Ovary (tissue), 9 donors: ENCODE data around the gene OR6A2. TPM values are rescaled to one million over a fixed set of nuclear protein-coding genes. Genes with fewer than 3 reads are reported as not detected.

Source experiments
- DNase-seq, 5 donors: peaks; one replicate each; pipeline ENCODE4 v3.0.0-alpha.2; 2019 to 2020
- H3K27ac ChIP-seq, 2 donors: fragments of 200-600 bp; one replicate each; pipeline versions ENCODE4 v1.5.1 to v1.8.0; 2019 to 2022
- H3K27me3 ChIP-seq: fragments of 200-600 bp; one replicate; pipeline ENCODE4 v1.8.0; 2022
- H3K36me3 ChIP-seq: fragments of 200-600 bp; sonication (generic); one replicate; pipeline ENCODE4 v1.5.1; 2019
- H3K4me1 ChIP-seq: one replicate; pipeline ENCODE4 v1.8.1; 2013; ENCODE audit warnings: mild to moderate bottlenecking, moderate library complexity; ENCODE audit not compliant: insufficient read depth
- H3K4me3 ChIP-seq: fragments of 200-600 bp; sonication (generic); one replicate; pipeline ENCODE4 v1.5.1; 2017
- H3K9me3 ChIP-seq, 2 donors: fragments of 200-600 bp in 1 of 2; sonication (generic) in 1 of 2; one replicate each; pipeline versions ENCODE4 v1.5.1 to v1.8.1; 2013 to 2019; ENCODE audit warnings: mild to moderate bottlenecking in 1 of 2, moderate library complexity in 1 of 2
- CTCF ChIP-seq, 3 donors: fragments of 450-650 bp in 2 of 3; fragments of 200-600 bp in 1 of 3; IDR thresholded peaks; one replicate each; pipeline versions ENCODE4 v1.5.1 to v1.8.0; 2016 to 2022; ENCODE audit warnings: antibody characterized with exemption in 3 of 3, mild to moderate bottlenecking in 1 of 3
- EP300 ChIP-seq: sonication (generic); formaldehyde crosslinking; IDR thresholded peaks from one replicate; pipeline ENCODE4 v1.6.1; 2017; ENCODE audit warnings: antibody characterized with exemption
- POLR2A ChIP-seq: fragments of 450-650 bp; IDR thresholded peaks from one replicate; pipeline ENCODE4 v1.6.1; 2017; ENCODE audit warnings: antibody characterized with exemption, mild to moderate bottlenecking, moderate library complexity
- WGBS, 3 donors: extraction: QIAGEN DNeasy Blood & Tissue Kit in 1 of 3; methylation state at CpG; one replicate each; pipeline versions ENCODE4 v1.1.5 to v1.1.7; 2013 to 2017; 5-methylcytosine and 5-hydroxymethylcytosine counted together
- intact Hi-C, 4 donors: fragments of 100-400 bp; cut with DNase I; formaldehyde crosslinking; loops; one replicate each; pipeline versions ENCODE4 v1.11.0 to v1.15.1; 2022 to 2023
- polyA plus RNA-seq, 2 donors: library from polyadenylated mRNA; stranded (reverse); fragments of 200-250 nt in 1 of 2; fragments of 350-450 nt in 1 of 2; fragmentation: Illumina TruSeq in 1 of 2; extraction: RNeasy Lipid Tissue Mini Kit (QIAGEN cat#74804) in 1 of 2; gene quantifications; one replicate each; pipeline ENCODE4 v1.2.3, GENCODE V29; 2013 to 2014
- total RNA-seq, 7 donors: library from RNA; depleted of rRNA in 2 of 7; stranded (reverse); fragments of >200 nt in 2 of 7; fragmentation: NEBNext Ultra II Directional in 3 of 7; extraction: Animal tissue kit (Norgen Biotek cat#: 25700) in 3 of 7; gene quantifications; one replicate each; pipeline versions ENCODE4 v1.1.0 to v1.2.4, GENCODE V29; 2016 to 2023
- donor health status: DM: no; HTN: no; CAD: no; lungs with moderate emphysema.
- donor health status: DM: no; HTN: no; CAD: no.
- donor health status: Bipolar disorder and iron deficiency.
- donor health status: DM: yes; HTN: yes; CAD: no.
- donor health status: DM: no; HTN: no; CAD: no.
- donor health status: DM: yes; HTN: yes; CAD: no.

Gene OR6A2
- total and polyA plus RNA-seq, 9 donors, result 0.17 to 0.46 (median 0.20) TPM; not detected in 4

GRCh38 chr11:6780829-6781228, 18.7 kb downstream of the OR6A2 start:
- DNase-seq, result no peak
- H3K36me3 ChIP-seq, result no peaks in the 10 kb centered on the region
- no peaks in the 10 kb centered on the region for H3K27me3 ChIP-seq
- no peaks in the 10 kb centered on the region for H3K9me3 ChIP-seq
- no peaks in the 10 kb centered on the region for H3K4me1 ChIP-seq
- intact Hi-C loops, result no loop called here
- TF ChIP-seq CTCF (IDR thresholded peaks at IDR 0.05) (no peak), POLR2A (no peak), EP300 (no peak)
- H3K4me3 ChIP-seq, result no peak overlapping the region
- no peak overlapping the region for H3K27ac ChIP-seq

- intact Hi-C loops, result no loop called here
- Histone ChIP-seq H3K27me3 (no peaks in the 10 kb centered on the region), H3K36me3 (no peaks in the 10 kb centered on the region), H3K27ac (no peak overlapping the region), H3K4me3 (no peak overlapping the region), H3K4me1 (no peaks in the 10 kb centered on the region), H3K9me3 (no peaks in the 10 kb centered on the region)
- no peak for DNase-seq
- no peak for TF ChIP-seq CTCF (IDR thresholded peaks at IDR 0.05)
- TF ChIP-seq EP300, result no peak
- no peak for TF ChIP-seq POLR2A
These were observed 21.0 kb downstream of the OR6A2 start for GRCh38 chr11:6778518-6778917.

DNA sequence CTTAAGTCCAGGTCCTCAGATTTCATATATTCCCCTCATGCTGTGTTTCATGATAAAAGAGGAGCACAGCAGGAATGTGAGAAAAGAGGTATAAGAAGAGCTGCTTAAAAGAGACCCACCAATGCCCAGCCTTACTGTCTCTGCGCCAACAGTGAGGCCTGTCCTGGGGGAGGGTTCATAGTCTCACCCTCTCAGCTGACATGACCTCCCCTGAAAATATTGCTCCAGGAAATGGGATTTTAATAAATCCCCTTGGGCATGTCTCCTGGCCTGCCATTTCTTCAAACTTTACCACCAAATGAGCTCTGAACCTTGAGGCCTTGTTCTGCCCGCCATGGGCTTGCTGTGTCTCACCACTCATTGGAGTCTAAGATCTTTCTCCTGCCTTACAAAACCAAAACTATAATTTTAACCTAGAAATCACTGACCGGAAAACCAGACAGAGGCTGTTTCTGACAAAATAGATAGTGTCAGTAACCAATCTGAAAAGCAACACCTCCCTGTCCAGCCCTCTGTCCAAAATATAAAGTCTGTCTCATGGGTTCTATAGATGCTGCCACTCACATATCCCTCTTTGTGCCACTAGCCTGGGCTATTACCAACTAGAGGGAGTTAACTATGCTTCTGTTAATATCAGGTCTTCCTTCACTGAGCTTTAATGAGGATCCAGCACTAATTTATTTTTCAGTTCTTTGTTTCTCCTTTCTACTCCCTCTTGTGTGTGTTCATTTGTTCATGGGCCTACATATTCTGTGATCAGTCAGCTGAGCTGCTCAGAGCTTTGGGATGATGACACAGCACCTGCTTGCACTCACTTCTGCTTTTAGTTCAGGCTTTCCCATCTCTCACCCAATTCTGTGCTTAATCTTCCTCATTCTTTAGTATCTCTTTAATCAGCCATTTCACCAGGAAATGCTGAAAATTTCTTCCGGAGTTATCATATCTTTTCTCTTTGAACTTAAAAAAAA, 27.3 kb downstream of the OR6A2 start, which contains the start of gene OR2AG2:
OR2AG2 (minus strand) TSS at position 51 of the 968 bp plus-strand sequence. CDS start 3,019 bp downstream, outside the sequence.
- TF ChIP-seq CTCF (IDR thresholded peaks at IDR 0.05), result no peak
- TF ChIP-seq EP300, result no peak
- no peak for TF ChIP-seq POLR2A
- Histone ChIP-seq H3K36me3 (no peaks in the 10 kb centered on the region), H3K4me1 (no peaks in the 10 kb centered on the region), H3K27me3 (no peaks in the 10 kb centered on the region), H3K9me3 (no peaks in the 10 kb centered on the region), H3K27ac (no peak within 1 kb of the TSS), H3K4me3 (no peak within 1 kb of the TSS)
- intact Hi-C loops, result no loop called here
- WGBS, 3 donors, result 51 to 56% (median 52%) methylated on average over 4 of the region's 4 CpGs
- no peak for DNase-seq

DNA sequence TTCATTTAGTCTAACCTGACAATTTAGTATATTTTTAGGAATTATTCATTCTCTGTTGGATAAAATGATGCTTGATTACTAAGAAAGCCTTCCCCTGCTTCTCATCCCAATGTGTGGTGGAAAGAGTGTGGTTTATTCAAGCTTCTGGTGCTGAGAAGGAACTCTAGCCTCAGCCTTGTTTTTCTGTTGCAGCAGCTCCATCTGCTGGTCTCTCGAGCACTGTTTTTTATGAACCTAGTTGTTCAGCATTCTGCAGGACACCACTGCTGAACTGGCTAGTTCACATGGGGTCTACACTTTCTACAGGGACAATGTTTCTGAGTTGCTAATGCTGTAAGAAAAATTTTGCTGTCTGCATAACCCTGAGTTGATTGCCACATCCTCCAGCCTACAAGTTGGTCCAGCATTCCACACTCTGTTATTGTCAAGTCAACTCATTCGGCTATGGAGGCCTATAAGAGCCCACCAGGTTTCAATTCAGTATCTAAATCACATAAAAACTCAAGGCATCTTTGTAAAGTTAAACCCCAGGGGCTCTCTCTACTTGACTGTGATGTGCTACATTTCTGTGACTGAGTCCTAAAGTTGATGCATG, 42.0 kb downstream of the OR6A2 start:
- H3K4me3 ChIP-seq, result no peak overlapping the region
- 48 to 50% (median 50%) methylated on average over 2 of the region's 2 CpGs for WGBS, 3 donors
- H3K27ac ChIP-seq, result no peak overlapping the region
- H3K9me3 ChIP-seq, result no peaks in the 10 kb centered on the region
- no peaks in the 10 kb centered on the region for H3K36me3 ChIP-seq
- no peaks in the 10 kb centered on the region for H3K27me3 ChIP-seq
- TF ChIP-seq EP300 (no peak), POLR2A (no peak), CTCF (IDR thresholded peaks at IDR 0.05) (no peak)
- intact Hi-C loops, result no loop called here
- DNase-seq, result peak in 3 of 5 donors; percentile 15 to 33 (median 19)
- no peaks in the 10 kb centered on the region for H3K4me1 ChIP-seq
